HG03354 (cell line): ENCODE measurements around the gene PTGDR.

Source experiments
- ATAC-seq: cut with Tn5 transposase; IDR thresholded peaks from one replicate; pipeline ENCODE4 v1.9.1; 2021; ENCODE audit warnings: mild to moderate bottlenecking; ENCODE audit not compliant: unreplicated experiment, poor library complexity, severe bottlenecking

PTGDR gene, protein sequence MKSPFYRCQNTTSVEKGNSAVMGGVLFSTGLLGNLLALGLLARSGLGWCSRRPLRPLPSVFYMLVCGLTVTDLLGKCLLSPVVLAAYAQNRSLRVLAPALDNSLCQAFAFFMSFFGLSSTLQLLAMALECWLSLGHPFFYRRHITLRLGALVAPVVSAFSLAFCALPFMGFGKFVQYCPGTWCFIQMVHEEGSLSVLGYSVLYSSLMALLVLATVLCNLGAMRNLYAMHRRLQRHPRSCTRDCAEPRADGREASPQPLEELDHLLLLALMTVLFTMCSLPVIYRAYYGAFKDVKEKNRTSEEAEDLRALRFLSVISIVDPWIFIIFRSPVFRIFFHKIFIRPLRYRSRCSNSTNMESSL

DNA sequence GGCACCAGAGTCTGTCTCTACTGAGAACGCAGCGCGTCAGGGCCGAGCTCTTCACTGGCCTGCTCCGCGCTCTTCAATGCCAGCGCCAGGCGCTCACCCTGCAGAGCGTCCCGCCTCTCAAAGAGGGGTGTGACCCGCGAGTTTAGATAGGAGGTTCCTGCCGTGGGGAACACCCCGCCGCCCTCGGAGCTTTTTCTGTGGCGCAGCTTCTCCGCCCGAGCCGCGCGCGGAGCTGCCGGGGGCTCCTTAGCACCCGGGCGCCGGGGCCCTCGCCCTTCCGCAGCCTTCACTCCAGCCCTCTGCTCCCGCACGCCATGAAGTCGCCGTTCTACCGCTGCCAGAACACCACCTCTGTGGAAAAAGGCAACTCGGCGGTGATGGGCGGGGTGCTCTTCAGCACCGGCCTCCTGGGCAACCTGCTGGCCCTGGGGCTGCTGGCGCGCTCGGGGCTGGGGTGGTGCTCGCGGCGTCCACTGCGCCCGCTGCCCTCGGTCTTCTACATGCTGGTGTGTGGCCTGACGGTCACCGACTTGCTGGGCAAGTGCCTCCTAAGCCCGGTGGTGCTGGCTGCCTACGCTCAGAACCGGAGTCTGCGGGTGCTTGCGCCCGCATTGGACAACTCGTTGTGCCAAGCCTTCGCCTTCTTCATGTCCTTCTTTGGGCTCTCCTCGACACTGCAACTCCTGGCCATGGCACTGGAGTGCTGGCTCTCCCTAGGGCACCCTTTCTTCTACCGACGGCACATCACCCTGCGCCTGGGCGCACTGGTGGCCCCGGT lies at the start of gene PTGDR:
TSS of gene PTGDR (plus strand) at position 198 of the 778 bp plus-strand sequence. CDS start at position 315, 117 bp downstream.
- no peak for ATAC-seq

DNA sequence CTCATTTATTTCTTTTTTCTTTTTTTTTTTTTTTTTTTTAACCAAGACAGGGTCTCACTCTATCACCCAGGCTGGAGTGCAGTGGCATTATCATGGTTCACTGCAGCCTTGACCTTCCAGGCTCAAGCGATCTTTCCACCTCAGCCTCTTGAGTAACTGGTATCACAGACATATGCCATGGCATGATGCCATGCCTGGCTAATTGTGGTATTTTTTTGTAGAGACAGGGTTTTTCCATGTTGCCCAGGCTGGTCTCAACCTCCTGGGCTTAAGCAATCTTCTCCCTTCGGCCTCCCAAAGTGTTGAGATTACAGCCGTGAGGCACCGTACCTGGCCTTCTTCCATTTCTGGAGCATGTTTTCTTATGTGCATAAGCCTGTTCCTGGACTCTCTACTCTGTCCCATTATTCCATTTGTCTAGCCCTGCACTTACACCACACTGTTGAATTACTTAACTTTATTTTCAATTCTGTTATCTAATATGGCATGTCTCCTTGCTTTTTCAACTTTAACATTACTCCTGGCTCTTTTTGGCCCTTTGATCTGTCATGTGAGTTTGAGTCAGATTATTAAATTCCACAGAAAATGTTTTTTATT lies 47.9 kb upstream of the PTGDR start:
- no peak for ATAC-seq

DNA sequence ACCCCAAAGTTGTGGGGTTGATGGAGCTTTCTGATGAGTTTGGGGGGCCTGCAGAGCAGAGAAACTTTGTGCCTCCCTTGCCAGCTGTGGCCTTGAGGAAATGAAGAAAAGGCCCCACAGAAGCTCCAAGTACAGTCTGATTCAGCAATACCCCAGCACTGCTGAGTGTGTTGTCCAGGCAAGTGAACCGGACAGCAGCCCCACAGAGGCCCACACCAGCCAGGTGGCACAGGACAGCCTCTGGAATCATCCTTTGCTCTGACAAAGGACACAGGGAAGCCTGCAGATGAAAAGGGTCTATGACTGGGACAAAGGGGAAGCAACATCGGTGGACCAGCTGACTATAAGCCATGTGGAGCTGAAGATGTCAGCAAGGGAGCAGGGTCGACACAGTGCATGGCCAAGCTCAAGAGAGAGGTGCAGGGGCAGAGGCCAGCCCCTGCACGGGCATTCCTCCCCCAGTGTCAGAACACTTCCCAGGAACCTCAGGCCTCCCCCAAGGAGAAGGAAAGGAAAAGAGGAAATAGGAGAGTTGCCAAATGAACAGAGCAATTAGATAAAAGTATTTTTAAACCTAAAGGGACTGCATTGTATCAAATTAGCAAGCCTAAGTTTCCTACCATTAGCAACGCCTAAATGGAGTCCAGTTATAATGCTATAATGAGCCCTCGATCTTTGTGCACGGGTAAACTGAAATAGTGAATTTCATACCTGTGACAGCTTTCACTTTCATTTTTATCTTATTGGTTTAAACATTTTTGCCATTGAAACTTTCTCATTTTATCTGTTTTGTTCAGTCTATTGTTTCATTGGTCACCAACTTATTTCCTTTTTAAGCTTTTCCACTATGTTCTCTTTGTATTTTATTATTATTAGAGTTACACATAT lies 46.3 kb upstream of the PTGDR start:
- no peak for ATAC-seq

DNA sequence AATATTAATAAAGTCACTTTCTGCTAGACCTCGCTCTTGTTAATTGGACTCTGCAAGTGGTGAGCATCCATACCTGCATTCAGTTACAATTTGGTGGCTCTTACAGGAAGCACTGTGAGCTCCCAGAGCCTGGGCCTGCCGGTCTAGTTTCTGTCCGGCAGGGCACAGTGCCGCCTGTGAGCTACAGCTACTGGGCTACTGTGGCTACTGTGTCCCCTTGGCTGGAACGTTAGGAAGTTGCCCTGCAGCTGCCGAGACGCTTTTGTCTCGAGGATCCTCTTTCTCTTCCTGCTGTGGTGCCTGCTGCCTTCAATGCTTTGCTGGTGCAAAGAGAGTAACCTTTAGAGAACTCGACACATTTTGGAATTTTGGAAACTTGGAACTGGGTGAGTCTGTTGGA lies 44.6 kb upstream of the PTGDR start:
- ATAC-seq, result no peak

DNA sequence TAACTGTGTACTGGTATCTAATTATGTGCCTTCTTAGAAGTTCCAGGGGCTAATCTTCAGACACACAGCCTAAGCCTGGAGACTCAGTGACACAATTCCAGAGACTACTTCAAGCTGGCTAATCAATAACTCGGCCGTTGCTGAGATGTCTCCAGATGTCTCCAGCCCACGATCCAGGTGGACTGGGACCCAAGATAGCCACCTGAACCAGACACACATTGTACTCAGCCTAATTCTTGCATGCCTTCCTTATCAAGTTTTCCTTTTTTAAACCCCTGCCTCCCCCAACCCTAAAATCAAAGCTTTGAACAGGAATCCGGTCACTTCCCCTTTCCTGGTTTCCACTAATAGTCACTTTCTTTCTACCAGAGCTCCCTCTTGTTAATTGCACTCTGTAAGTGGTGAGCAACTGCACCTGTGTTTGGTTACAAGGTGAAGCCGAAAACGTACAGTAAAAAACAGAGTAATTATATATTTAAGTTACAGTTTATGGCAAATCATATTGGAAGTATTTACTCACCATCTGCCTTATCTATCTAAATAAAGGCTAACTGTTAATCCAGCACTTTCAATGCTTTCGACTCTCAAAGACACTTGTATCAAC lies 39.8 kb upstream of the PTGDR start:
- ATAC-seq, result no peak

DNA sequence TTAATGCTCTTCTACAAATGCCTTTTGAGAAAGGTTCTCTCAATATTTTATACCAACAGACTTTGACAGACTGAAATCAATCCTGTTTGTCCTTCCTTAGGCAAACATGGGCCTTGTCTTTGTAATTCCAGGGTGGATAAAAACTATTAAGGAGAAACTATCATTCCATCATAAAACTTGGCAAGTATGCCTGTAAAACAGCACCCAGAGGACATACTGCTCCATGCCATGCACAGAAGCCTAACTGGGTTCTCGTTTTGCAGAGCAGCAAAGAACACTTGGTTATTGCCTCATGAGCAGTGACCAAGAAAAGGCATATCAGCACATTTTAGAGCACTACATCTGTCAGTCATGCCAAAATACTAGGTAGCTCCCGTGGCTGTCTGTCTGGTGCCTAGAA lies 33.8 kb upstream of the PTGDR start:
- no peak for ATAC-seq

DNA sequence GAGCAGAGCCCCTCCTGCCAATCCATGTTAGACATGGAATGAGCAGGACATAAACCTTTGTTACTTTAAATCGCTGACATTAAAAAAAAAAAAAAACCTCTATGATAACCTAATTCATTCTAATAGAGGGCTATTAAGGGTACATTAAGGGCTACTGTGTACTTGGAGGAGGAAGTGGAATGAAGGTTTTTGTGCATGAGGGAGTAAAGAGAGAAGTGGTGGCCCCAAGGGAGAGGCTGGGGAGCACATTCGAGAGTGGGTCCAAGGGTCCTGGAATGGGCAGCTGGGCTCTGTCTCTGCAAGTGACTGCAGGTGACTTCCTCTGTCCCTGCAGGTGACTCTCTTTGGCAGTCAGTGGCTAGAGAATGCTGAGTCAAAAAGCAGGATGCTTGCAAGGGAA lies 32.1 kb upstream of the PTGDR start:
- no peak for ATAC-seq

DNA sequence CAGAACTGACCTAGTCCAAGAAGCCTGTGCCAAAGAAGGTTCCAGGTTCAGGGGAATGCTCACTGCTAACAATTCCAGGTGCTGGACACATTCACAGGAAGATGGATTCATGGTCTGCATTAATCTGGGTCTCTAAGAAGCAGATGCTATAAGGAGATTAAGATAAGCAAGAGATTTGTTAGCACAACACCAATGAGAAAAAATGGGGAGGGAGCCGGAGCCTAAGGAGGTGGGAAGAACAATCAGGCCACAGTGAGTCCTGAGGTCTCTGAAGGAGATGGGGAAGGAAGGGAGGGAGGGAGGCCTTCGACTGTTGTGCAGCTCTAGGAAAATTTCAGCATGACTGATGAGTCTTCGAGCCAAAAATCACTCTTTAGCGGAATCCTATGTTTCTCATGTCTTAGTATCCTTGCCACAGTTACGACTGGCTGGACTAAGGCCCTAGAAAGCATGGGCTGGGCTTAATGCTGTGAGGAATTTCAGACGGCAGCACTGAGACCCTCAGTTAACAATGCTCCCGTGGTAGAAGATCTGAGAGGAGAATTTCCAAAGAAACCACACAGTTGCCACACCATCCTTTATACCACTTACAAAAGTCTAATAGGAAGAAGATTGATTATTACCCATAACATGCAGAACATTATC lies 31.5 kb upstream of the PTGDR start:
- no peak for ATAC-seq

DNA sequence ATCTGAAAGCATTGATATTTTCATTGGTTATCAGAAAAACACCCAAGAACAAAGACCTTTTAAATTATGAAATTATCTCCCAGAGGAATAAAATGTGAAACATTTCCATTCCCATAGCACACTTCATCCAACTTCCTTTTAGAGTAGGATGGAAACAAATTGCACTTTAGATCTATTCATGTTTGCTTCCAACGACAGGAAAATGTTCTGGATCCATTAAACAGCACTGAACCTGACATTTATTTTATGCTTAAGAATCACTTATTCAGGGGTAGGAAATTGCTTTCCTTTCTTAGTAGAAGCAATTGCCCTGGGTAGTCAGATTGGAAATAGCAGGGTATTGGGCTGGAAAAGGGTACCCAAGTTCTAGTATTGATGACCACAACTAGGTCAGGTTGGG lies 28.8 kb upstream of the PTGDR start:
- no peak for ATAC-seq

DNA sequence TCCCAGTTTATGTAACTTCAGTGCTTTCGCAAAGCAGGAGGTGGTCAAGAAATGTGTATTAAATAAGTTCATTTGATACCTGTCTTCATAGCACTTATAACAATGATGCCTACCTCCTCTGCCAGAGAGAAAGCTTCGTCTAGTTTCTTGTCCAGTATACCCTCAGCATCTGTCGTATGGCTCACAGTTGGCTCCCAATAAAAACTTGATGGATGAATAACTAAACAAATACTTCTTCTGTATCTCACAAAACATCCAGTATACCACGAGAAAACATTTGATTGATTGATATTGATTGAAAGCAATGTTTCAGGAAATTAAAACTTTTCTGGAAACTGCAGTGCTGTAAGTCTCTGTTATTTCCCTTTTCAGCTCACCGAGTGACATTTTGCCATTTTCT lies 26.9 kb upstream of the PTGDR start:
- no peak for ATAC-seq

DNA sequence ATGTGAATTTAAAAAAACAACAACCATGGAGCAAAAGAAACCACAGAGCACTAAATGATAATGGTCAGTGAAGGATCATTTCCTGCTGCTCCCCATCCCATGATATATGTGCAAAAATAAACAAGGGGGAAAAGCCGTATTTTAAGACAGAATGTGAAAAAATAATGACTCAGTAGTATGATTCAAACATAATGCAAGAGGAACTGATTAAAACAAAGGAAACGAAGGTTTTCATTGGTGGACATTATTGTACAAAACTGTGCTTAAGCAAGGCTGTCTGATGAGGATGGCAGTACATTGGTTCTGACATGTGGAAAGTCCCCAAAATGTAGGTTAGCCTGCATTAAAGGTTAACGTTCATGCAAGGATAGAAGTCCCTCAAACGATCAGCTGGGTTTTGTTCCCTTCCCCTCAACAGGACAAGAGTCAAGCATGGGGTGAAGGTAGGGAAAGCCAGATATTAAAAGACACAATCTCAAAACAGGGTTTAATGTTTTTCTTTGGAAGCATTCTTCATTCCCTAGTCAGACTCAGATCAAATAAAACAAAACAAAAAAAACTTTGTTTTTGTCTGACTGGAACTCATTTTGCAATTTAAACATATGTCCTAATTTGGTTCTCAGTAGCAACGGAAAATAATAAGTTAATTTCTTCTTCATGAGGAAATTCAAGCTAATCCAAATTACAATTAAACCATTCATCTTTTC lies 26.3 kb upstream of the PTGDR start:
- ATAC-seq, result no peak

DNA sequence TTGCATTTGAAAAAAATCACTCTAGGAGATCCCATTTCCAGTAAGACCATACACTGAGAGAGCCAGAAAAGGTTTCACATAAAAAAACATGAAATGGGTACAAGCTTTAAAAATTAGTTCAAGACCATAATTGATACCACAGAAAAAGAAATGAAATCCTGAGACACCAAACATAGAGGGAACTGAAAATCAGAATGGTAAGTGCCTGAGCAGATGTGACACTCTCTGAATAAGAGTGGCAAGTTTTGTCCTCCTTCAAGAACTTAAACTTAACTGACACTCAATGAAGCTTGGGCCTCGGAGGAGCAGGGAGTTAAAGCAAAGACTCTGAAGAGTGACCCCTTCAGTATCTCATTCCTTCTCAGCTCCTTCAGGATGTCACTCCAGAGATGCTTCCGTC lies 23.2 kb upstream of the PTGDR start:
- peak; percentile 69 for ATAC-seq

DNA sequence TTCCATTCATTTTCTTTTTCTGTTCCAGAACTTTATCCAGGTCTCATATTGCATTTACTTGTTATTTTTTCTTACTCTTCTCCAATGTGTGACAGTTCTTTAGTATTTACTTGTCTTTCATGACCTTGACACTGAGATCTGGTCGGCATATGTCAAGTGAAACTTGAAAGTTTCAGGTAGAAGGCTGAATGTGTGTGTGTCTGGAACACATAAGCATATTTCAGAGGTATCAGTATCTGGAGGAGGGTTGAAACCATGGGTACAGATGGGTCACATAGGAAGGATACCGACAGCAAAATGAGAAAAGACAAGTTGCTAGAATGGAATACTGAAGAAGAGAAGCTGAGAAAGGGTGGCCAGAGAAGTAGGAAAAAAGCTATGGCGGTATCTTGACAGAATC lies 22.5 kb upstream of the PTGDR start:
- peak; percentile 71 for ATAC-seq

DNA sequence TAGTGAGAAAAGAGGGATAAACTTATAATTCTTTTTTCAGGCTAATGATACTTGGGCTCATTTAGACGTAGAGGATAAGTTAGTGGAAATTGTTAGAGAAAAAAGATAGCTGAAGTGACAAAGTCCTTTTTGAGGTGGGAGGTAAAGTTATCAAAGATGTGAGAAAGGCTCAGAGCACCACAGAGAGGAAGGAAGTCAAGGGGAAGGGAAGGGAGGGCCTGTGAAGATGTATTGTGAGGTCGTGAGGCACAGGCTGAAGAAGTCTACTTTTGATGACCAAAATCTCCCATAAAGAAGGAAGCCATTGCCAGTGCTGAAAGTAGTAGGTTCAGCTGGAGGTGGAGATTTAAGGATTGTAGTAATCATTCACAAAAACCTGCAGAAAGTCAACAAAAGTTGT lies 19.4 kb upstream of the PTGDR start:
- no peak for ATAC-seq

DNA sequence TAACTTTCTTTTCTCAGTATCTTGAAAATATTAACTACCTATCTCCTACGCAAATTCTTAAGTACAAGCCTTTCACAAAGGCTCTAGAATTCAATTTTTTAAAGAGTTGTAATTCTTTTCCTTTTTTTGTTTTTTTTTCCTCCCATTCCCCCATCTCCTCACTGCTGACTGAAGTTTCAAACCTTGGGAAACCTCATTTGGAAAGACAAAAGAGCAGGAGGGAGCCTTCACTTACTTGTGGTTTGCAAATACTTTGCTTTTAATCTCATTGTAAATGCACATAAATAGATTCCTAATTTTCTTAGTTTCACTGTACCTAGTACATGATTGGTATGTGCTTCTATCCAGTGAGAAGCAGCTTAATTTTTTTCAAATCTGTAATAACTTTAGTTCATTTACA lies 15.8 kb upstream of the PTGDR start:
- ATAC-seq, result no peak

DNA sequence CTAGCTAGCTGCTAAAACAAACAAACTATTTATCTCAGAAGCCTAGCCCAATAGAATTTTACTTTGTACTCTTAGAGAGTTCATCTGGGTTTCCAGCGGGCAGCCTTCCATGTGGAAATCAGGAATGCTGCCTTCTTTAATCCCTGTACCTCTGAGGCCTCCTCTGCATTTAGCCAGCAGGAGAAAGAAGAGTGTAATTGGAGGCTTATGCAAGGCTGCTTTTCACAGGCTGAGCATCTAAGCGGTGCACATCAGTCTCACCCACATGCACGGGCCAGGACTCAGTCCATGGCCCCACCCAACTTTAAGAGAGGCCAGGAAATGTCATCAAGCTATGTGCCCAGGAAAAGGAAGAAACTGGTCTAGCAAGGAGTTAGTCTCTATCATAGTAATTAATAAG lies 14.0 kb upstream of the PTGDR start:
- no peak for ATAC-seq

DNA sequence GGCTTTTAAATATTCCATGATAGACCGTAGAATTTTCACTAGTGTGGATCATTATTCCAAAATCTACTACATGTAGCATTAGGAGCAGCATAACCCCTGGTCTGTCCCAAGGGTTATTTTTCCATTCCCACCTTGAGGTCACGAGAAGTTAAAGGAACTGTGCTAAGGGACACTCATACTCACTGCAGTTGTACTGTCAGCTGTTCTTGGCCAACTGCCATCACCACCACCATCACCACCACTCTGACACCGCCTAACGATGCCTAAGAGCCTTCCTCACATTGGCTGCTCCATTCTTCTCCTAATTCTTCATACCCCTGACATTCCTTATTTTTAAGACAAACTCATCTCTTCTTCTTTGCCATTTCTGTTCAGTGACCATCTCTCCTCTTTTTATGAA lies 13.4 kb upstream of the PTGDR start:
- no peak for ATAC-seq

DNA sequence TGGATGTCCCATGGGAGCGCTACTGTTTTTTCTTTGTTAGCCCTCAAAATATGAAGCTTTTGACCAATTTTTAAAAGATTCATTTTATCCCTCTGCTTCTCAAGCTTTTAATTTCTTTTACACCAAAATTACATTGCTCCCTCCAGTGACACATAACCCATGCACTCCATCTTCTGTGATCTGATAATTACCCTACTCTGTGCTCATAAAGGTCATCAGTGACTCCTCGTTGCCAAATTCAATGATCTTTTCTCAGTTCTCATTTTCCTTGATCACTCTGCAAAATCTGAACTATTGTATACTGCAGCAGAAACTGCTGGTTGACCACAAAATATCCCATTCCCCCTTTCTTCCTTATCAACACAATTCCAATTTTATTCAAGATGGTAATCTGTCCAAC lies 8.7 kb upstream of the PTGDR start:
- ATAC-seq, result no peak

DNA sequence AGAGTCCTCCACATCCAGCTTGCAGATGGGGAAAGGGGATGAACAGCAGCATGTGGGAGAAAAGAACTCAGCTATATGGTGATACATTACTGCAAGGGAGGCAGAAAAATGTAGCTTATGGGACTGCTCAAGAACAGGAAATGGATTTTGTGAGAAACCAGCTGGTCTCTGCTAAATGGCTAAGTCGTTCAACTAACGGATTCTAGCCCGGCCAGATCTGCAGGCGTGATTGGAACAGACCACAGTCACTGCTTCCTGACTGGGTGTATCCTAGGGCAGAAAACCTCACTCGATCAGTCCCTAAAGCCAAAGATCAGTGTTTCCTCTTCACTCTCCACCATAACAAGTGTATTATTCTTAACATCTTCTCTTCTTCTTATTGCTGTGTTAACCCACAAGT lies 8.1 kb upstream of the PTGDR start:
- ATAC-seq, result no peak
